Pancreas (tissue), 10 donors: ENCODE measurements around the gene RPS3A. TPM values are rescaled to one million over a fixed set of nuclear protein-coding genes. Genes with fewer than 3 reads are reported as not detected.

Experiments
- ATAC-seq, 4 donors: fragments of 200-7000 bp; cut with Tn5 transposase; one replicate each; pipeline versions ENCODE4 v1.8.0 to v1.9.1; 2020; ENCODE audit warnings: mild to moderate bottlenecking in 4 of 4, moderate library complexity in 4 of 4
- DNase-seq, 6 donors: peaks; one replicate each; pipeline ENCODE4 v3.0.0-alpha.2; 2020
- FAIRE-seq: peaks from 2 replicates; lab custom pipeline; 2012; peaks lifted over from hg19 to GRCh38; lab: Jason Lieb, UNC
- H3K27ac ChIP-seq, 4 donors: fragments of 200-600 bp; sonication (generic); 1 replicate in 3 of 4; 2 replicates in 1 of 4; pipeline versions ENCODE4 v1.5.0 to v1.8.0; 2020
- H3K27me3 ChIP-seq, 4 donors: fragments of 200-600 bp; one replicate each; pipeline ENCODE4 v1.8.0; 2021
- H3K36me3 ChIP-seq, 3 donors: fragments of 200-600 bp; sonication (generic) in 1 of 3; one replicate each; pipeline versions ENCODE4 v1.5.0 to v1.8.0; 2020 to 2021
- H3K4me1 ChIP-seq, 3 donors: fragments of 200-600 bp; one replicate each; pipeline ENCODE4 v1.8.0; 2021
- H3K4me3 ChIP-seq, 4 donors: fragments of 200-600 bp; sonication (generic) in 2 of 4; one replicate each; pipeline versions ENCODE4 v1.5.0 to v1.8.0; 2020 to 2021
- H3K9me3 ChIP-seq, 4 donors: fragments of 200-600 bp; one replicate each; pipeline ENCODE4 v1.8.0; 2021
- WGBS, 2 donors: extraction: QIAGEN DNeasy Blood & Tissue Kit; methylation state at CpG; one replicate each; pipeline ENCODE4 v1.1.7; 2013; 5-methylcytosine and 5-hydroxymethylcytosine counted together
- intact Hi-C, 3 donors: fragments of 100-400 bp; cut with DNase I; formaldehyde crosslinking; loops; one replicate each; pipeline versions ENCODE4 v1.11.1 to v1.14.2; 2022
- polyA plus RNA-seq, 2 donors: library from polyadenylated mRNA; stranded (reverse); fragments of 200-250 nt; gene quantifications; one replicate each; pipeline ENCODE4 v1.2.3, GENCODE V29; 2013
- total RNA-seq, 6 donors: library from RNA; stranded (reverse); fragmentation: NEBNext Ultra II Directional in 4 of 6; extraction: Animal tissue kit (Norgen Biotek cat#: 25700) in 4 of 6; gene quantifications; one replicate each; pipeline versions ENCODE4 v1.2.1 to v1.2.4, GENCODE V29; 2021 to 2023
- TF ChIP-seq, protein P1 (sequence below), 4 donors: fragments of 200-600 bp; sonication (generic) in 3 of 4; IDR thresholded peaks; one replicate each; pipeline versions ENCODE4 v1.5.0 to v1.8.0; 2021; ENCODE audit warnings: antibody characterized with exemption in 4 of 4
- donor health status: healthy with polysubstance abuse.
- donor health status: DM: no; HTN: no; CAD: no; lungs with moderate emphysema.
- donor health status: DM: no; HTN: no; CAD: no.
- donor health status: control.
- donor health status: control.
- donor health status: Bipolar disorder and iron deficiency.
- donor health status: DM: yes; HTN: yes; CAD: no.
- donor health status: DM: no; HTN: no; CAD: no.
- donor health status: DM: no; HTN: no; CAD: no.
- donor health status: DM: yes; HTN: yes; CAD: no.

Gene RPS3A
- total and polyA plus RNA-seq, 8 donors, result 882 to 1,850 (median 1,495) TPM

DNA sequence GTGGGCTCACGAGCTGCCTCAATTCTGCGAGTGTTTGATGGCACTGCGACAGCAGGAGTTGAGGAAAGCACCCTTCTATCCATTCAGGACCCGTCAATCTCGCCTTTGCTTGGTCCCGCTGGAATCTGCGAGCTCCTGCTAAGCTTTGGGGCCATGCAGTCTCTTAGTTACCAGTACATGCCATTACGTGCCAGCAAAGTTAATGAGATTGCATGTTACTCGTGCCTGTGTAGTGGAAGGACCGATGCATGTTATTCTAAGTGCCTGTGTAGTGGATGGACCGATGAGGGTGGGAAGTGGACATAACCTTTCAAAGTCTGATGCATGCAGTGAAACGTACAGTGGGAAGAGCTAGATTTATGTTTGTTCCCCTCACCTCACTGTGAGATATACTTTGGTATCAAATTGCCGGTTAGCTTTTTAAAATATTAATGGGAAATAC is 569 bp downstream of the RPS3A start:
- peaks cover 10 to 16% (median 11%) of the 10 kb centered on the region in 3 donors for H3K4me1 ChIP-seq
- WGBS, 2 donors, result 0% methylated on average over 13 of the region's 13 CpGs
- H3K4me3 ChIP-seq, result peak overlapping the region; percentile 47 to 86 (median 74)
- no peaks in the 10 kb centered on the region for H3K27me3 ChIP-seq
- H3K9me3 ChIP-seq, result no peaks in the 10 kb centered on the region
- DNase-seq, result no peak
- no peak for FAIRE-seq
- peak; percentile 19 to 41 (median 32) for ATAC-seq
- TF ChIP-seq, protein P1, sequence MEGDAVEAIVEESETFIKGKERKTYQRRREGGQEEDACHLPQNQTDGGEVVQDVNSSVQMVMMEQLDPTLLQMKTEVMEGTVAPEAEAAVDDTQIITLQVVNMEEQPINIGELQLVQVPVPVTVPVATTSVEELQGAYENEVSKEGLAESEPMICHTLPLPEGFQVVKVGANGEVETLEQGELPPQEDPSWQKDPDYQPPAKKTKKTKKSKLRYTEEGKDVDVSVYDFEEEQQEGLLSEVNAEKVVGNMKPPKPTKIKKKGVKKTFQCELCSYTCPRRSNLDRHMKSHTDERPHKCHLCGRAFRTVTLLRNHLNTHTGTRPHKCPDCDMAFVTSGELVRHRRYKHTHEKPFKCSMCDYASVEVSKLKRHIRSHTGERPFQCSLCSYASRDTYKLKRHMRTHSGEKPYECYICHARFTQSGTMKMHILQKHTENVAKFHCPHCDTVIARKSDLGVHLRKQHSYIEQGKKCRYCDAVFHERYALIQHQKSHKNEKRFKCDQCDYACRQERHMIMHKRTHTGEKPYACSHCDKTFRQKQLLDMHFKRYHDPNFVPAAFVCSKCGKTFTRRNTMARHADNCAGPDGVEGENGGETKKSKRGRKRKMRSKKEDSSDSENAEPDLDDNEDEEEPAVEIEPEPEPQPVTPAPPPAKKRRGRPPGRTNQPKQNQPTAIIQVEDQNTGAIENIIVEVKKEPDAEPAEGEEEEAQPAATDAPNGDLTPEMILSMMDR (IDR thresholded peaks at IDR 0.05), result no peak
- peak overlapping the region; percentile 80 to 86 (median 82) for H3K27ac ChIP-seq
- H3K36me3 ChIP-seq, result peaks cover 0 to 38% (median 22%) of the 10 kb centered on the region in 3 donors
- intact Hi-C loops, result no loop called here

GRCh38 chr4:151100531-151100930 is 1.1 kb downstream of the RPS3A start:
- no peak for ATAC-seq
- peak overlapping the region; percentile 47 to 86 (median 74) for H3K4me3 ChIP-seq
- WGBS, 2 donors, result 8 to 12% methylated on average over 3 of the region's 3 CpGs
- intact Hi-C loops, result no loop called here
- H3K36me3 ChIP-seq, result peaks cover 0 to 43% (median 23%) of the 10 kb centered on the region in 3 donors
- DNase-seq, result no peak
- TF ChIP-seq, protein P1 (IDR thresholded peaks at IDR 0.05), result no peak
- H3K9me3 ChIP-seq, result no peaks in the 10 kb centered on the region
- H3K27ac ChIP-seq, result peak overlapping the region in 1 of 4 donors; percentile 86
- H3K4me1 ChIP-seq, result peaks cover 10 to 16% (median 11%) of the 10 kb centered on the region in 3 donors
- no peak for FAIRE-seq
- no peaks in the 10 kb centered on the region for H3K27me3 ChIP-seq

DNA sequence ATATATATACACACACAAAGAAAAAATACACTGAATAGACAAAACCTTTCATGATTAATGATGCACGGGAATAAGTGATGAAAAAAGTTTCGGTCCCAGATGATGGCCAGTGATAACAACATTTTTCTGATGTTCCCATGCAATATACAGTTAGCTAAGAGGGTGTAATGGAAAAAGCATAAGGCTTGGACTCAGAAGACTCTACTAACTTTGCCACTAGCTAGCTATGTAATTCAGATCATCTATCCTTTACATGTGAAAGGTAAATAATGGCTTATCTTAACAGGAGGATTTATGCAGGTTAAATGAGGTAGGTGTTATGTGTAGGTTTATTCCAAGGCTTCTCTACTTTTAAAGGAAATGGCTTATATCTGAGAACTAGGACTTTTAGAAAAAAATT is 4.3 kb downstream of the RPS3A start:
- H3K4me3 ChIP-seq, result no peak overlapping the region
- H3K36me3 ChIP-seq, result peaks cover 3 to 64% (median 31%) of the 10 kb centered on the region in 3 donors
- FAIRE-seq (no peak), ATAC-seq (no peak), DNase-seq (no peak)
- 59 to 79% methylated on average over 2 of the region's 2 CpGs for WGBS, 2 donors
- H3K27me3 ChIP-seq, result no peaks in the 10 kb centered on the region
- intact Hi-C loops, result no loop called here
- H3K9me3 ChIP-seq, result no peaks in the 10 kb centered on the region
- TF ChIP-seq, protein P1 (IDR thresholded peaks at IDR 0.05), result no peak
- H3K27ac ChIP-seq, result no peak overlapping the region
- peaks cover 10 to 16% (median 11%) of the 10 kb centered on the region in 3 donors for H3K4me1 ChIP-seq

DNA sequence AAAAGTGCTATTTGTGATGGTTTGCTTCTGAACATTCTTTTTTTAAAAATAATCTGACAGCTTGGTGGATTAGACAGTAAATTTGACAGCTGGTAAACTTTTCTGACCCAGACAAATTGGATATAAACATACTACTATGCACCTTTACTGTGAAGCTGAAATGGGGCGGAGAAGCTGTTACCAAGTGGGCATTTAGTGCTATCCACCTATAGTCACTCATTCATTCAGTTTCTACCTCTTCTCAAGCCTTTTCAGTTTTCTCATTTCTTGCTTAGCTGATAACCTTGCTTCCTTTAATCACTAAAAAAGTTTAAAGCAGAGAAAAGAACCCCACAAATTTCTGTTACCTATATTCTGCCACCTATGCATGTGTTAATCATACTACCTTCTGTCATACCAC is 5.2 kb downstream of the RPS3A start:
- H3K4me1 ChIP-seq, result peaks cover 10 to 16% (median 11%) of the 10 kb centered on the region in 3 donors
- H3K4me3 ChIP-seq, result no peak overlapping the region
- peaks cover 3 to 64% (median 31%) of the 10 kb centered on the region in 3 donors for H3K36me3 ChIP-seq
- no peaks in the 10 kb centered on the region for H3K27me3 ChIP-seq
- no peak overlapping the region for H3K27ac ChIP-seq
- TF ChIP-seq, protein P1 (IDR thresholded peaks at IDR 0.05), result no peak
- no peaks in the 10 kb centered on the region for H3K9me3 ChIP-seq
- 100% methylated on average over 1 of the region's 1 CpG for WGBS, 2 donors
- ATAC-seq (no peak), FAIRE-seq (no peak), DNase-seq (no peak)
- intact Hi-C loops, result no loop called here

GRCh38 chr4:151105454-151106032 is 6.1 kb downstream of the RPS3A start:
- H3K9me3 ChIP-seq, result no peaks in the 10 kb centered on the region
- DNase-seq (no peak), ATAC-seq (peak in 1 of 4 donors; percentile 8), FAIRE-seq (no peak)
- intact Hi-C loops, result no loop called here
- peaks cover 3 to 64% (median 31%) of the 10 kb centered on the region in 3 donors for H3K36me3 ChIP-seq
- no peaks in the 10 kb centered on the region for H3K27me3 ChIP-seq
- TF ChIP-seq, protein P1 (IDR thresholded peaks at IDR 0.05), result no peak
- H3K4me1 ChIP-seq, result peaks cover 10 to 16% (median 11%) of the 10 kb centered on the region in 3 donors
- H3K4me3 ChIP-seq, result no peak overlapping the region
- 98 to 100% methylated on average over 5 of the region's 5 CpGs for WGBS, 2 donors
- no peak overlapping the region for H3K27ac ChIP-seq
